Body of pancreas (tissue), 4 donors: ENCODE measurements around the gene GRAMD1C. TPM values are rescaled to one million over a fixed set of nuclear protein-coding genes. Genes with fewer than 3 reads are reported as not detected.

Experiments
- ATAC-seq: fragments of 150-250 bp; one replicate; pipeline ENCODE4 v1.9.1; 2016
- DNase-seq, 4 donors: peaks; one replicate each; pipeline ENCODE4 v3.0.0-alpha.2; 2019
- H3K27ac ChIP-seq, 4 donors: fragments of 200-600 bp; sonication (generic); 1 replicate in 3 of 4; 2 replicates in 1 of 4; pipeline versions ENCODE4 v1.5.1 to v1.6.1; 2016 to 2019; ENCODE audit warnings: mild to moderate bottlenecking in 1 of 4, mixed read lengths in 1 of 4, moderate library complexity in 1 of 4
- H3K27me3 ChIP-seq, 2 donors: fragments of 200-600 bp; sonication (generic); one replicate each; pipeline ENCODE4 v1.6.0; 2016; ENCODE audit warnings: mild to moderate bottlenecking in 1 of 2
- H3K36me3 ChIP-seq, 2 donors: fragments of 200-600 bp; sonication (generic); replicated peaks in 1 of 2; 2 replicates each; pipeline ENCODE4 v1.5.1; 2016; ENCODE audit warnings: low read depth in 2 of 2; ENCODE audit not compliant: insufficient read depth in 1 of 2
- H3K4me1 ChIP-seq: fragments of 200-600 bp; sonication (generic); one replicate; pipeline ENCODE4 v1.6.0; 2016
- H3K4me3 ChIP-seq, 2 donors: fragments of 200-600 bp; sonication (generic); 1 replicate in 1 of 2; 2 replicates in 1 of 2; pipeline ENCODE4 v1.5.1; 2016 to 2019
- H3K9me3 ChIP-seq, 3 donors: fragments of 200-600 bp; sonication (generic); 1 replicate in 2 of 3; 2 replicates in 1 of 3; pipeline ENCODE4 v1.5.1; 2016
- POLR2A ChIP-seq, 3 donors: fragments of 450-650 bp; IDR thresholded peaks; one replicate each; pipeline ENCODE4 v1.6.1; 2016; ENCODE audit warnings: antibody characterized with exemption in 3 of 3, mild to moderate bottlenecking in 2 of 3
- WGBS, 2 donors: methylation state at CpG; one replicate each; pipeline ENCODE4 v1.1.5; 2017; 5-methylcytosine and 5-hydroxymethylcytosine counted together
- intact Hi-C: fragments of 100-400 bp; cut with DNase I; formaldehyde crosslinking; loops from one replicate; pipeline ENCODE4 v1.15.1; 2023
- total RNA-seq, 2 donors: library from RNA; depleted of rRNA; stranded (reverse); fragments of >200 nt; gene quantifications; one replicate each; pipeline ENCODE4 v1.1.0, GENCODE V29; 2016
- TF ChIP-seq, protein P1 (sequence below), 7 experiments: fragments of 450-650 bp in 4 of 7; fragments of 200-600 bp in 3 of 7; sonication (generic) in 3 of 7; IDR thresholded peaks; one replicate each; pipeline ENCODE4 v1.5.1; 2016 to 2019; ENCODE audit warnings: antibody characterized with exemption in 7 of 7

GRAMD1C gene
- total RNA-seq, 2 donors from 2014 or later, result 18.5 to 27.0 TPM

DNA sequence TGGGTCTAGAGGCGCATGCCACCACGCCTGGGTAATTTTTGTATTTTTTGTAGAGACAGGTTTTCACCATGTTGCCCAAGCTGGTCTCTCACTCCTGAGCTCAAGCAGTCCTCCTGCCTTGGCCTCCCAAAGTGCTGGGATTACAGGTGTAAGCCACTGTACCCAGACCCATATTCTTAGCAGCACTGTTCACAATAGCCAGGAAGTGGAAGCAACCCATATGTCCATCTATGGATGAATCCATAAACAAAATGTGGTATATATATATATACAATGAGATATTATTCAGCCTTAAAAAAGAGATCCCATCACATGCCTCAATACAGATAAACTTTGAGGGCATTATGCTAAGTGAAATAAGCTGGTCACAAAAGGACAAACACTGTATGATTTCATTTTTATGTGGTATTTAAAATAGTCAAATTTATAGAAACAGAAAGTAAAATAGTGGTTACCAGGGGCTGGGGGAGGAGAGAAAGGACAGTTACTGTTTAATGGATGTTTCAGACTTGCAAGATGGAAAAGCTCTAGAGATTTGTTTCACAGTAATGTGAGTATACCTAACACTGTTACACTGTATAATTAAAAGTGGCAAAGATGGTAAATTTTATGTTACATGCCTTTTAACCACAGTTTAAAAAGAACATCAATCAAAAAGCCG, 35.7 kb upstream of the GRAMD1C start:
- Histone ChIP-seq H3K27ac (no peak overlapping the region), H3K27me3 (no peaks in the 10 kb centered on the region), H3K9me3 (no peaks in the 10 kb centered on the region), H3K4me1 (no peaks in the 10 kb centered on the region), H3K4me3 (no peak overlapping the region), H3K36me3 (peaks cover 0 to 26% of the 10 kb centered on the region in 2 donors)
- TF ChIP-seq POLR2A (IDR thresholded peaks at IDR 0.05), result no peak
- TF ChIP-seq, protein P1, sequence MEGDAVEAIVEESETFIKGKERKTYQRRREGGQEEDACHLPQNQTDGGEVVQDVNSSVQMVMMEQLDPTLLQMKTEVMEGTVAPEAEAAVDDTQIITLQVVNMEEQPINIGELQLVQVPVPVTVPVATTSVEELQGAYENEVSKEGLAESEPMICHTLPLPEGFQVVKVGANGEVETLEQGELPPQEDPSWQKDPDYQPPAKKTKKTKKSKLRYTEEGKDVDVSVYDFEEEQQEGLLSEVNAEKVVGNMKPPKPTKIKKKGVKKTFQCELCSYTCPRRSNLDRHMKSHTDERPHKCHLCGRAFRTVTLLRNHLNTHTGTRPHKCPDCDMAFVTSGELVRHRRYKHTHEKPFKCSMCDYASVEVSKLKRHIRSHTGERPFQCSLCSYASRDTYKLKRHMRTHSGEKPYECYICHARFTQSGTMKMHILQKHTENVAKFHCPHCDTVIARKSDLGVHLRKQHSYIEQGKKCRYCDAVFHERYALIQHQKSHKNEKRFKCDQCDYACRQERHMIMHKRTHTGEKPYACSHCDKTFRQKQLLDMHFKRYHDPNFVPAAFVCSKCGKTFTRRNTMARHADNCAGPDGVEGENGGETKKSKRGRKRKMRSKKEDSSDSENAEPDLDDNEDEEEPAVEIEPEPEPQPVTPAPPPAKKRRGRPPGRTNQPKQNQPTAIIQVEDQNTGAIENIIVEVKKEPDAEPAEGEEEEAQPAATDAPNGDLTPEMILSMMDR (IDR thresholded peaks at IDR 0.05), result no peak
- ATAC-seq (no peak), DNase-seq (no peak)
- WGBS, 2 donors, result 89 to 92% methylated on average over 3 of the region's 3 CpGs
- intact Hi-C loops, result no loop called here

DNA sequence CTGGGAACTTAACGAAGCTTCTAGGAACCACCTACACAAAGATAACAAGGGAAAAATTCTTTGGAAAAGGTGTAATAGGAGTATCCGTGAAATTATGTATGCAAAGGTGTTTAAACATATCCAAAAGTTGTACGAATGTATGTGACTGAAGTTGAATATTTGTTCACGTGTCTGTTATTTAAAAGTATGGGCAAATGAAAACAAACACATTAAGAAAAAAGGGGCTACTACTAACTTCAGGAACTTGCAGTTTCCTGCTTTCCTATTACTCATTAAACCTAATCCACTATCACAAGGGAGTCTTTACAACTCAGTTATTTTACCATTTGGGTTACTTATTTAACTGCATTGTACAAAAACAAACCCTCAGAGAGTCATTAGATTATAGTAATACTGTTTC, 33.9 kb upstream of the GRAMD1C start:
- Histone ChIP-seq H3K4me3 (no peak overlapping the region), H3K9me3 (peaks cover 0 to 3% (median 0%) of the 10 kb centered on the region in 3 donors), H3K27ac (no peak overlapping the region), H3K4me1 (no peaks in the 10 kb centered on the region), H3K36me3 (peaks cover 0 to 18% of the 10 kb centered on the region in 2 donors), H3K27me3 (no peaks in the 10 kb centered on the region)
- WGBS, 2 donors, result 54 to 67% methylated on average over 4 of the region's 4 CpGs
- intact Hi-C loops, result no loop called here
- no peak for DNase-seq
- no peak for ATAC-seq
- TF ChIP-seq, protein P1 (IDR thresholded peaks at IDR 0.05), result no peak
- no peak for TF ChIP-seq POLR2A (IDR thresholded peaks at IDR 0.05)

DNA sequence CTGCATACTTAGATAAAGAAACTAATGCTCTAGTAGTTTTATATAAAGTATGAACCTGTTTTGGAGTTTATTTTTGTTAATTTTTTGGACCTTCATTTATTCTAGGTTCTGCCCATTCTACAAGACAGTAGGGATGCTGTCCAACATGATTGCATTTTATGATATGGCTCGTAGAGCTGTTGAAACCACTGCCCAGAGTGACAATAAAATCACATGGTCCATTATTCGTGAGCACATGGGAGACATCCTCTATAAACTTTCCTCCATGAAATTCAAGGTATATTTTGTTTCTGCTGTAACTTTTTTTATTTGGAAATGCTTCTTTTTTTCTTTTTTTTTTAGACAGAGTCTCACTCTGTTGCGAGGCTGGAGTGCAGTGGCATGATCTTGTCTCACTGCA, 33.3 kb upstream of the GRAMD1C start:
- intact Hi-C loops, result no loop called here
- peaks cover 0 to 18% of the 10 kb centered on the region in 2 donors for H3K36me3 ChIP-seq

DNA sequence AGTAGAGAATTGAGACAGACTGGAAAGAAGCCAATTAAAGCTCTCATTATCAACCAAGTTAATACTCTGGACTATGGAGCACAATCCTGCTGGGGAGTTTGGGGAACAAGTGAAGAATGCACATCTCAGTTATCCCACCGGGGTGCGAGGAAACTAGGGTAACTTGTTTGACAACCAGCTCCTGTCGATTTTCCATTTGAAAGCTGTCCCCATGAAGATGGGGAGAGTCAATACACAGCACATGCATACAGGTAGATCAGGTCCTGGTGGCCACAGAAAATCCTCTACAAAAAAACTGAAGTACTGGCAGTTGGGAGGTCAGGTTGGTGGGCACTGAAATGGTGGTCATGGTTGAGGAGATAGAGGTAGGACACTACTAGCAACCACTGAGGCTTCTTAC, 25.7 kb upstream of the GRAMD1C start:
- H3K4me3 ChIP-seq, result no peak overlapping the region
- peaks cover 0 to 3% (median 0%) of the 10 kb centered on the region in 3 donors for H3K9me3 ChIP-seq
- H3K36me3 ChIP-seq, result peaks cover 0 to 4% of the 10 kb centered on the region in 2 donors
- ATAC-seq, result no peak
- TF ChIP-seq, protein P1 (IDR thresholded peaks at IDR 0.05), result no peak
- TF ChIP-seq POLR2A (IDR thresholded peaks at IDR 0.05), result no peak
- no peaks in the 10 kb centered on the region for H3K27me3 ChIP-seq
- H3K4me1 ChIP-seq, result no peaks in the 10 kb centered on the region
- H3K27ac ChIP-seq, result no peak overlapping the region
- DNase-seq, result no peak
- WGBS, 2 donors, result 90 to 91% methylated on average over 3 of the region's 3 CpGs
- intact Hi-C loops, result no loop called here

More for the DNA sequence above, 33.3 kb upstream of the GRAMD1C start:
- WGBS, 2 donors, result 87 to 92% methylated on average over 3 of the region's 3 CpGs
- H3K4me3 ChIP-seq, result no peak overlapping the region
- ATAC-seq (no peak), DNase-seq (no peak)
- H3K27ac ChIP-seq, result no peak overlapping the region
- H3K4me1 ChIP-seq, result no peaks in the 10 kb centered on the region
- TF ChIP-seq, protein P1 (IDR thresholded peaks at IDR 0.05), result no peak
- no peak for TF ChIP-seq POLR2A (IDR thresholded peaks at IDR 0.05)
- peaks cover 0 to 3% (median 0%) of the 10 kb centered on the region in 3 donors for H3K9me3 ChIP-seq
- H3K27me3 ChIP-seq, result no peaks in the 10 kb centered on the region

DNA sequence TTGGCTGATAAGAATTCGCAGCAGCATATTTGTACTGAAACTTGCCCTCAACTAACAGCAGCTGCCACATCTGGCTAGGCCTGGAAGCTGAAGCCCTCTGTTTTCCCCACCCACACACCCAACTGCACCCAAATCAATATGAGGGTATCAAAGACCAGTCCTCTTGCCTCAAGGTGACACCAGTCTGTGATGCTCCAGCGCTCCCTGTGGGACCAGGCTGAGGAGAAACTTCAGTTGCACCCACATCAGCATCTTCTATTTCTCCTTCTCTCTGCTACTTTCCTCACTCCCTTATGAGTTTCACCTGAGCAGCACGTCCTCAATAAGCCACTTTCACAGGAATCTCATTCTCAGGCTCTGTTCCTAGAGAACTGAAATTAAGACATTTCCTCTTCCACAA, 18.7 kb upstream of the GRAMD1C start:
- ATAC-seq, result no peak
- no peaks in the 10 kb centered on the region for H3K36me3 ChIP-seq
- TF ChIP-seq, protein P1 (IDR thresholded peaks at IDR 0.05), result no peak
- TF ChIP-seq POLR2A (IDR thresholded peaks at IDR 0.05), result no peak

More for the DNA sequence above, 18.7 kb upstream of the GRAMD1C start:
- H3K27ac ChIP-seq, result no peak overlapping the region
- intact Hi-C loops, result no loop called here
- no peaks in the 10 kb centered on the region for H3K27me3 ChIP-seq
- H3K4me3 ChIP-seq, result no peak overlapping the region
- no peaks in the 10 kb centered on the region for H3K4me1 ChIP-seq
- WGBS, 2 donors, result 74 to 82% methylated on average over 3 of the region's 3 CpGs
- no peaks in the 10 kb centered on the region for H3K9me3 ChIP-seq
- no peak for DNase-seq
